Muscle layer of colon (tissue), 2 donors: ENCODE data around the gene SSR2.

Experiments used
- H3K27ac ChIP-seq: one replicate; pipeline ENCODE4 v1.7.0; 2013; ENCODE audit warnings: low read depth, mild to moderate bottlenecking, low read length, moderate library complexity
- H3K27me3 ChIP-seq, 2 donors: one replicate each; pipeline ENCODE4 v1.7.0; 2013; ENCODE audit warnings: low read length in 2 of 2, mild to moderate bottlenecking in 2 of 2; ENCODE audit not compliant: insufficient read depth in 2 of 2, control insufficient read depth in 1 of 2
- H3K36me3 ChIP-seq: one replicate; pipeline ENCODE4 v1.7.0; 2013; ENCODE audit warnings: mild to moderate bottlenecking, low read length; ENCODE audit not compliant: insufficient read depth
- H3K4me1 ChIP-seq: one replicate; pipeline ENCODE4 v1.7.0; 2013; ENCODE audit warnings: mild to moderate bottlenecking, low read length; ENCODE audit not compliant: insufficient read depth
- H3K4me3 ChIP-seq, 2 donors: one replicate each; pipeline ENCODE4 v1.7.0; 2013; ENCODE audit warnings: low read length in 2 of 2, low read depth in 1 of 2, mild to moderate bottlenecking in 1 of 2, moderate library complexity in 1 of 2
- H3K9ac ChIP-seq: one replicate; pipeline ENCODE4 v1.7.0; 2013; ENCODE audit warnings: low read length
- H3K9me3 ChIP-seq: one replicate; pipeline ENCODE4 v1.7.0; 2013; ENCODE audit warnings: mild to moderate bottlenecking, low read length
- donor health status: abdominal sarcoma.
- donor health status: Adenocarcinoma of cecum.

Gene SSR2

GRCh38 chr1:155976913-155977689, 43.6 kb downstream of the SSR2 start:
- Histone ChIP-seq H3K9ac (peak overlapping the region; percentile 93), H3K27ac (peak overlapping the region; percentile 96), H3K9me3 (no peaks in the 10 kb centered on the region), H3K4me3 (peak overlapping the region; percentile 84 to 98), H3K27me3 (no peaks in the 10 kb centered on the region), H3K36me3 (no peaks in the 10 kb centered on the region), H3K4me1 (peaks cover 80% of the 10 kb centered on the region)

- Histone ChIP-seq H3K27ac (peak overlapping the region; percentile 96), H3K27me3 (no peaks in the 10 kb centered on the region), H3K9ac (peak overlapping the region; percentile 93), H3K4me1 (peaks cover 74% of the 10 kb centered on the region), H3K4me3 (peak overlapping the region; percentile 25 to 84), H3K36me3 (no peaks in the 10 kb centered on the region), H3K9me3 (no peaks in the 10 kb centered on the region)
Observed at GRCh38 chr1:155976062-155976912, 44.5 kb downstream of the SSR2 start.

GRCh38 chr1:155975375-155976061, 45.2 kb downstream of the SSR2 start:
- Histone ChIP-seq H3K9me3 (no peaks in the 10 kb centered on the region), H3K36me3 (no peaks in the 10 kb centered on the region), H3K27ac (peak overlapping the region; percentile 96), H3K27me3 (no peaks in the 10 kb centered on the region), H3K4me3 (peak overlapping the region; percentile 25 to 84), H3K9ac (peak overlapping the region; percentile 93), H3K4me1 (peaks cover 73% of the 10 kb centered on the region)

GRCh38 chr1:155974208-155975115, 46.3 kb downstream of the SSR2 start:
- peak overlapping the region; percentile 12 to 84 for H3K4me3 ChIP-seq
- H3K9ac ChIP-seq, result peak overlapping the region; percentile 25
- peaks cover 73% of the 10 kb centered on the region for H3K4me1 ChIP-seq
- H3K36me3 ChIP-seq, result peaks cover 5% of the 10 kb centered on the region
- H3K27ac ChIP-seq, result peak overlapping the region; percentile 96
- H3K9me3 ChIP-seq, result no peaks in the 10 kb centered on the region
- no peaks in the 10 kb centered on the region for H3K27me3 ChIP-seq

GRCh38 chr1:155973723-155974122, 47.0 kb downstream of the SSR2 start:
- H3K9me3 ChIP-seq, result no peaks in the 10 kb centered on the region
- H3K27me3 ChIP-seq, result no peaks in the 10 kb centered on the region
- H3K9ac ChIP-seq, result no peak overlapping the region
- H3K36me3 ChIP-seq, result peaks cover 11% of the 10 kb centered on the region
- H3K27ac ChIP-seq, result no peak overlapping the region
- peaks cover 73% of the 10 kb centered on the region for H3K4me1 ChIP-seq
- H3K4me3 ChIP-seq, result no peak overlapping the region

- H3K27me3 ChIP-seq, result no peaks in the 10 kb centered on the region
- H3K27ac ChIP-seq, result no peak overlapping the region
- H3K9ac ChIP-seq, result no peak overlapping the region
- H3K4me1 ChIP-seq, result peaks cover 85% of the 10 kb centered on the region
- no peaks in the 10 kb centered on the region for H3K9me3 ChIP-seq
- H3K4me3 ChIP-seq, result no peak overlapping the region
- H3K36me3 ChIP-seq, result peaks cover 22% of the 10 kb centered on the region
Observed at GRCh38 chr1:155971910-155972809, 48.6 kb downstream of the SSR2 start.

- H3K9me3 ChIP-seq, result no peaks in the 10 kb centered on the region
- H3K36me3 ChIP-seq, result peaks cover 37% of the 10 kb centered on the region
- no peak overlapping the region for H3K4me3 ChIP-seq
- H3K4me1 ChIP-seq, result peaks cover 74% of the 10 kb centered on the region
- H3K27me3 ChIP-seq, result no peaks in the 10 kb centered on the region
- no peak overlapping the region for H3K27ac ChIP-seq
- H3K9ac ChIP-seq, result no peak overlapping the region
Observed at GRCh38 chr1:155970531-155971167, 50.1 kb downstream of the SSR2 start.

- Histone ChIP-seq H3K27ac (no peak overlapping the region), H3K36me3 (peaks cover 48% of the 10 kb centered on the region), H3K9ac (no peak overlapping the region)
Observed at GRCh38 chr1:155969377-155969791, 51.4 kb downstream of the SSR2 start.

GRCh38 chr1:155968670-155969069, 52.1 kb downstream of the SSR2 start:
- Histone ChIP-seq H3K9me3 (no peaks in the 10 kb centered on the region), H3K27me3 (no peaks in the 10 kb centered on the region), H3K36me3 (peaks cover 51% of the 10 kb centered on the region), H3K27ac (peak overlapping the region; percentile 13), H3K9ac (no peak overlapping the region), H3K4me1 (peaks cover 56% of the 10 kb centered on the region), H3K4me3 (no peak overlapping the region)

More at GRCh38 chr1:155969377-155969791, 51.4 kb downstream of the SSR2 start:
- H3K27me3 ChIP-seq, result no peaks in the 10 kb centered on the region
- no peaks in the 10 kb centered on the region for H3K9me3 ChIP-seq
- H3K4me1 ChIP-seq, result peaks cover 61% of the 10 kb centered on the region
- no peak overlapping the region for H3K4me3 ChIP-seq
